ENCODE measurements around the gene BANF1. TPM values are rescaled to one million over a fixed set of nuclear protein-coding genes. Genes with fewer than 3 reads are reported as not detected.

Gene BANF1
- total and polyA plus RNA-seq, 2 of the 13 experiments (the other 11 are each of a cell fraction or from before 2014, with no cell fraction given) = 40.5 to 86.5 TPM

- Histone ChIP-seq H3K27ac (ENCODE audit: extremely low read length, insufficient read depth, low read length) (no peak overlapping the region), H3K27me3 (ENCODE audit: control insufficient read depth in 1 of 2, insufficient read depth in 2 of 2, low read length in 2 of 2) (no peaks in the 10 kb centered on the region; a peak in 1 of 5 replicates), H3K36me3 (replicated peaks in 1 of 2; ENCODE audit: control insufficient read depth in 1 of 2, insufficient read depth in 2 of 2, low read length in 2 of 2) (peaks cover 29 to 52% of the 10 kb centered on the region in 2 experiments), H4K20me1 (ENCODE audit: insufficient read depth, low read length) (no peaks in the 10 kb centered on the region), H3K4me3 (replicated peaks in 1 of 3; ENCODE audit: insufficient read depth in 1 of 3, low read depth in 2 of 3, low read length in 3 of 3) (no peak overlapping the region), H2AFZ (ENCODE audit: low read length) (no peak overlapping the region), H3K4me1 (ENCODE audit: insufficient read depth, low read length) (peaks cover 2% of the 10 kb centered on the region; the same call in 1 of the 2 replicates), H3K4me2 (ENCODE audit: low read depth, low read length) (no peak overlapping the region), H3K9ac (ENCODE audit: insufficient read depth, low read depth, low read length) (no peak overlapping the region), H3K9me3 (ENCODE audit: low read length) (no peaks in the 10 kb centered on the region), H3K79me2 (ENCODE audit: insufficient read depth, low read length) (peaks cover 2% of the 10 kb centered on the region)
- ATAC-seq (no peak; the same call in 2 of the 3 replicates), FAIRE-seq (no peak), DNase-seq (ENCODE audit: low spot score) (no peak)
- 96% methylated on average over 15 of the region's 15 CpGs for WGBS (ENCODE audit: low lambda C conversion rate)
- TF ChIP-seq HMG20A (CRISPR knock-in tag; IDR thresholded peaks at IDR 0.05; ENCODE audit: borderline replicate concordance) = no peak
- TF ChIP-seq ZBTB33 (CRISPR knock-in tag; IDR thresholded peaks at IDR 0.05) = peak; percentile 86
- POLR2A ChIA-PET = no interaction called here
- no TSS peak for BruUV-seq (replicated peaks)
- intact Hi-C loops (cut with micrococcal nuclease; ENCODE audit: unreplicated experiment) (no loop called here), in situ Hi-C loops (cut with HindIII; ENCODE audit: extremely low pct_ligation_motif_present, low pct_unique_long_range_greater_than_20kb) (no loop called here)
- CTCF ChIA-PET (ENCODE audit: low intra/inter-chr PET ratio, low total read pairs) = no interaction called here
These were observed 33.5 kb upstream of the BANF1 start for GRCh38 chr11:65968600-65969482.

DNA sequence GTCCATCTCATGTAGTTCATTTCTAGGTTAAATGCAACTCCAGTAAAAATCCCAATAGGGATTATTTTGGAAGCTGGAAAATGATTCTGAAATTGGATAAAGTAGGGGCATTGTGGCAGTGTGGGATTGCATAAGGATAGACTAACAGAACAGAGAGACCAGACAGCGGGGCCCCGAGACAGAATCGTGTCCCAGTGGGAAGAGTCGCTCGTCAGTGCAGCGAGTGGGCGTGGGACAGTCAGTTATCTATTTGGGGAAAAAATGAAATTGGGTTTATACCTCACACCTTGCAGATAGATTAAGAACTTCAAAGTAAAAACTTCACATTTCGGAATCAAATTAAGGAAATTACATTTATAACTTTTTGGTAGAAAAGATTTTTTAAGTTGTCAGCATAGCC is 30.2 kb upstream of the BANF1 start:
- WGBS (ENCODE audit: low lambda C conversion rate) = 96% methylated on average over 8 of the region's 8 CpGs
- no peak overlapping the region for H3K4me2 ChIP-seq (ENCODE audit: low read depth, low read length)
- TF ChIP-seq KAT8 (CRISPR knock-in tag; IDR thresholded peaks at IDR 0.05) = no peak
- no peak for TF ChIP-seq THAP11 (CRISPR knock-in tag; IDR thresholded peaks at IDR 0.05)
- H3K4me1 ChIP-seq (ENCODE audit: insufficient read depth, low read length) = no peaks in the 10 kb centered on the region
- no peak for ATAC-seq
- DNase-seq (ENCODE audit: low spot score) = no peak
- no peak for FAIRE-seq
- POLR2A ChIA-PET = no interaction called here
- H3K27ac ChIP-seq (ENCODE audit: extremely low read length, insufficient read depth, low read length) = no peak overlapping the region
- H3K36me3 ChIP-seq (replicated peaks in 1 of 2; ENCODE audit: control insufficient read depth in 1 of 2, insufficient read depth in 2 of 2, low read length in 2 of 2) = peaks cover 10 to 26% of the 10 kb centered on the region in 2 experiments
- H3K4me3 ChIP-seq (replicated peaks in 1 of 3; ENCODE audit: insufficient read depth in 1 of 3, low read depth in 2 of 3, low read length in 3 of 3) = no peak overlapping the region
- H3K9me3 ChIP-seq (ENCODE audit: low read length) = no peaks in the 10 kb centered on the region
- no TSS peak for BruUV-seq (replicated peaks)
- no peak overlapping the region for H2AFZ ChIP-seq (ENCODE audit: low read length)
- no peaks in the 10 kb centered on the region for H3K79me2 ChIP-seq (ENCODE audit: insufficient read depth, low read length)
- in situ Hi-C loops (cut with HindIII; ENCODE audit: extremely low pct_ligation_motif_present, low pct_unique_long_range_greater_than_20kb) = no loop called here
- H3K9ac ChIP-seq (ENCODE audit: insufficient read depth, low read depth, low read length) = no peak overlapping the region
- no peaks in the 10 kb centered on the region for H4K20me1 ChIP-seq (ENCODE audit: insufficient read depth, low read length)
- CTCF ChIA-PET (ENCODE audit: low intra/inter-chr PET ratio, low total read pairs) = no interaction called here
- no peaks in the 10 kb centered on the region; a peak in 1 of 5 replicates for H3K27me3 ChIP-seq (ENCODE audit: control insufficient read depth in 1 of 2, insufficient read depth in 2 of 2, low read length in 2 of 2)
- intact Hi-C loops (cut with micrococcal nuclease; ENCODE audit: unreplicated experiment) = no loop called here

Data from HepG2 (cell line).